Retinal pigment epithelial cell (primary cell): ENCODE measurements around the gene PODXL.

Source experiments
- DNase-seq: peaks from one replicate; pipeline ENCODE4 v3.0.0-alpha.2; 2010; ENCODE audit warnings: low read depth
- H3K4me3 ChIP-seq: 2 replicates; pipeline ENCODE4 v1.5.1; 2011; ENCODE audit warnings: mild to moderate bottlenecking, low read length, control low read depth, moderate library complexity
- CTCF ChIP-seq: conservative IDR thresholded peaks from 2 replicates; pipeline ENCODE4 v1.5.1; 2011; ENCODE audit warnings: low read depth, low read length, control low read depth, inconsistent platforms

Gene PODXL

GRCh38 chr7:131511774-131512535 lies 44.5 kb downstream of the PODXL start:
- TF ChIP-seq CTCF, result no peak
- H3K4me3 ChIP-seq, result no peak overlapping the region
- no peak for DNase-seq

- H3K4me3 ChIP-seq, result no peak overlapping the region
- no peak for DNase-seq
Observed at GRCh38 chr7:131511071-131511470, 45.4 kb downstream of the PODXL start.

GRCh38 chr7:131509781-131510180 lies 46.6 kb downstream of the PODXL start:
- no peak for TF ChIP-seq CTCF
- no peak overlapping the region for H3K4me3 ChIP-seq
- no peak for DNase-seq

More at GRCh38 chr7:131511071-131511470, 45.4 kb downstream of the PODXL start:
- no peak for TF ChIP-seq CTCF

GRCh38 chr7:131508754-131509486 lies 47.5 kb downstream of the PODXL start:
- H3K4me3 ChIP-seq, result no peak overlapping the region
- TF ChIP-seq CTCF, result no peak
- no peak for DNase-seq

- no peak for DNase-seq
- peak; percentile 93 for TF ChIP-seq CTCF
- H3K4me3 ChIP-seq, result no peak overlapping the region
Observed at GRCh38 chr7:131507592-131508331, 48.7 kb downstream of the PODXL start.

GRCh38 chr7:131506597-131506996 lies 49.8 kb downstream of the PODXL start:
- no peak for DNase-seq
- no peak overlapping the region for H3K4me3 ChIP-seq
- no peak for TF ChIP-seq CTCF
